Measurements from ENCODE around the gene WDTC1. TPM values are rescaled to one million over a fixed set of nuclear protein-coding genes. Genes with fewer than 3 reads are reported as not detected.

The WDTC1 gene
- total and polyA plus RNA-seq, 9 of the 15 experiments (the other 6 are each of a cell fraction or from before 2014, with no cell fraction given), result 0.18 to 32.3 (median 8.8) TPM

DNA sequence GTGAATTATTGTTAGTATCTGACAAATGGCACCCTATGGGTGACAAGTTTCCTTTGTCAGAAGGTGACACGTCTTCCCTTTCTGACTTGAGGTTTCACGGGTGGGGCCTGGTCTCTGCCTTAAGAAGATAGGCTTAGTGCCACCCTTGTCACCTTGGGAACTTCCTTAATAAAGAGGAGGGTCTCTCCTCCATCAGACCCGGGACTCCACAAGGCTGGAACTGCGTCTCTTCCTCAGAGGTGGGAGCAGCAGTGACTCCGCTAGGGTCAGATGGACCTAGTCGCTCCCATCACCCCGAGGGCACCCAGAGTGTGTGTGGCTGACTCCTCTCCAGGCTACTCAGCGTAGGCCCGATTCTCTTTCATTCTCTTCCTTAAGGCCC is 774 bp upstream of the WDTC1 start (continued):
- TF ChIP-seq JUN (IDR thresholded peaks at IDR 0.05; ENCODE audit: borderline replicate concordance, low read depth, low read length) (no peak), JUN (CRISPR knock-in tag; IDR thresholded peaks at IDR 0.05; ENCODE audit: borderline replicate concordance) (0 out of 2 replicates have a peak, but pooled peaks have one; percentile 81), POLR2G (IDR thresholded peaks at IDR 0.05; ENCODE audit: low read depth, low read length) (no peak), ZNF431 (CRISPR knock-in tag; IDR thresholded peaks at IDR 0.05) (no peak), ZNF316 (IDR thresholded peaks at IDR 0.05) (no peak), NUFIP1 (IDR thresholded peaks at IDR 0.05; ENCODE audit: partially characterized antibody) (no peak), BRD9 (IDR thresholded peaks at IDR 0.05; ENCODE audit: low read depth, partially characterized antibody) (no peak), TSC22D4 (tag; IDR thresholded peaks at IDR 0.05) (no peak), RNF2 (IDR thresholded peaks at IDR 0.05) (no peak), ZNF785 (CRISPR knock-in tag; IDR thresholded peaks at IDR 0.05) (no peak), CREM (IDR thresholded peaks at IDR 0.05; ENCODE audit: low read depth) (no peak), HDGF (IDR thresholded peaks at IDR 0.05) (peak; percentile 77; the same call in 1 of the 2 replicates), SMARCA4 (IDR thresholded peaks at IDR 0.05) (0 out of 2 replicates have a peak, but pooled peaks have one; percentile 19), KAT7 (CRISPR knock-in tag; IDR thresholded peaks at IDR 0.05; ENCODE audit: borderline replicate concordance) (0 out of 2 replicates have a peak, but pooled peaks have one; percentile 8), SIN3B (IDR thresholded peaks at IDR 0.05; ENCODE audit: low read depth) (no peak), BMI1 (IDR thresholded peaks at IDR 0.05; ENCODE audit: low read length) (no peak)
- TF ChIP-seq, protein P1, sequence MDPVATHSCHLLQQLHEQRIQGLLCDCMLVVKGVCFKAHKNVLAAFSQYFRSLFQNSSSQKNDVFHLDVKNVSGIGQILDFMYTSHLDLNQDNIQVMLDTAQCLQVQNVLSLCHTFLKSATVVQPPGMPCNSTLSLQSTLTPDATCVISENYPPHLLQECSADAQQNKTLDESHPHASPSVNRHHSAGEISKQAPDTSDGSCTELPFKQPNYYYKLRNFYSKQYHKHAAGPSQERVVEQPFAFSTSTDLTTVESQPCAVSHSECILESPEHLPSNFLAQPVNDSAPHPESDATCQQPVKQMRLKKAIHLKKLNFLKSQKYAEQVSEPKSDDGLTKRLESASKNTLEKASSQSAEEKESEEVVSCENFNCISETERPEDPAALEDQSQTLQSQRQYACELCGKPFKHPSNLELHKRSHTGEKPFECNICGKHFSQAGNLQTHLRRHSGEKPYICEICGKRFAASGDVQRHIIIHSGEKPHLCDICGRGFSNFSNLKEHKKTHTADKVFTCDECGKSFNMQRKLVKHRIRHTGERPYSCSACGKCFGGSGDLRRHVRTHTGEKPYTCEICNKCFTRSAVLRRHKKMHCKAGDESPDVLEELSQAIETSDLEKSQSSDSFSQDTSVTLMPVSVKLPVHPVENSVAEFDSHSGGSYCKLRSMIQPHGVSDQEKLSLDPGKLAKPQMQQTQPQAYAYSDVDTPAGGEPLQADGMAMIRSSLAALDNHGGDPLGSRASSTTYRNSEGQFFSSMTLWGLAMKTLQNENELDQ (CRISPR knock-in tag; IDR thresholded peaks at IDR 0.05; ENCODE audit: borderline replicate concordance), result no peak
- TF ChIP-seq, protein P2, sequence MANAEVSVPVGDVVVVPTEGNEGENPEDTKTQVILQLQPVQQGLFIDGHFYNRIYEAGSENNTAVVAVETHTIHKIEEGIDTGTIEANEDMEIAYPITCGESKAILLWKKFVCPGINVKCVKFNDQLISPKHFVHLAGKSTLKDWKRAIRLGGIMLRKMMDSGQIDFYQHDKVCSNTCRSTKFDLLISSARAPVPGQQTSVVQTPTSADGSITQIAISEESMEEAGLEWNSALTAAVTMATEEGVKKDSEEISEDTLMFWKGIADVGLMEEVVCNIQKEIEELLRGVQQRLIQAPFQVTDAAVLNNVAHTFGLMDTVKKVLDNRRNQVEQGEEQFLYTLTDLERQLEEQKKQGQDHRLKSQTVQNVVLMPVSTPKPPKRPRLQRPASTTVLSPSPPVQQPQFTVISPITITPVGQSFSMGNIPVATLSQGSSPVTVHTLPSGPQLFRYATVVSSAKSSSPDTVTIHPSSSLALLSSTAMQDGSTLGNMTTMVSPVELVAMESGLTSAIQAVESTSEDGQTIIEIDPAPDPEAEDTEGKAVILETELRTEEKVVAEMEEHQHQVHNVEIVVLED (CRISPR knock-in tag; IDR thresholded peaks at IDR 0.05), result no peak

Data from K562 (cell line).